T-helper 1 cell treated with Interleukin-12 subunit alpha and Interleukin-12 subunit beta and Interleukin-4 antibody, amounts not matched to agents 30 μg/mL and 1 μg/mL, for 36 hours (primary cell): ENCODE data around the gene LENG9.
"Not testable (repeated sequence)": the region's sequence is repeated elsewhere in the genome, so short reads cannot be mapped to it uniquely, and the experiment has no call there.

Experiments
- H3K27ac Mint-ChIP-seq: one replicate; pipeline ENCODE4 v1.8.0; 2021; ENCODE audit warnings: mild to moderate bottlenecking, mixed read lengths
- H3K27me3 Mint-ChIP-seq: one replicate; pipeline ENCODE4 v1.8.0; 2021; ENCODE audit warnings: low read depth, mixed read lengths
- H3K36me3 Mint-ChIP-seq: one replicate; pipeline ENCODE4 v1.8.0; 2021; ENCODE audit warnings: low read depth, mixed read lengths
- H3K4me1 Mint-ChIP-seq: one replicate; pipeline ENCODE4 v1.8.0; 2021; ENCODE audit warnings: low read depth, mixed read lengths
- H3K4me3 Mint-ChIP-seq: one replicate; pipeline ENCODE4 v1.8.0; 2021; ENCODE audit warnings: mild to moderate bottlenecking, moderate library complexity, mixed read lengths
- H3K9me3 Mint-ChIP-seq: one replicate; pipeline ENCODE4 v1.8.0; 2021; ENCODE audit warnings: mixed read lengths

The LENG9 gene

GRCh38 chr19:54463531-54464043 lies at the start of gene LENG9:
Gene LENG9 (minus strand): TSS chr19:54463778. CDS start chr19:54463526, 252 bp downstream.
- Mint-ChIP-seq H3K9me3 (no peaks in the 10 kb centered on the region), H3K27me3 (peaks cover 15% of the 10 kb centered on the region), H3K4me1 (peaks cover 24% of the 10 kb centered on the region), H3K27ac (peak within 1 kb of the TSS; percentile 92), H3K4me3 (peak within 1 kb of the TSS; percentile 85), H3K36me3 (peaks cover 16% of the 10 kb centered on the region)

DNA sequence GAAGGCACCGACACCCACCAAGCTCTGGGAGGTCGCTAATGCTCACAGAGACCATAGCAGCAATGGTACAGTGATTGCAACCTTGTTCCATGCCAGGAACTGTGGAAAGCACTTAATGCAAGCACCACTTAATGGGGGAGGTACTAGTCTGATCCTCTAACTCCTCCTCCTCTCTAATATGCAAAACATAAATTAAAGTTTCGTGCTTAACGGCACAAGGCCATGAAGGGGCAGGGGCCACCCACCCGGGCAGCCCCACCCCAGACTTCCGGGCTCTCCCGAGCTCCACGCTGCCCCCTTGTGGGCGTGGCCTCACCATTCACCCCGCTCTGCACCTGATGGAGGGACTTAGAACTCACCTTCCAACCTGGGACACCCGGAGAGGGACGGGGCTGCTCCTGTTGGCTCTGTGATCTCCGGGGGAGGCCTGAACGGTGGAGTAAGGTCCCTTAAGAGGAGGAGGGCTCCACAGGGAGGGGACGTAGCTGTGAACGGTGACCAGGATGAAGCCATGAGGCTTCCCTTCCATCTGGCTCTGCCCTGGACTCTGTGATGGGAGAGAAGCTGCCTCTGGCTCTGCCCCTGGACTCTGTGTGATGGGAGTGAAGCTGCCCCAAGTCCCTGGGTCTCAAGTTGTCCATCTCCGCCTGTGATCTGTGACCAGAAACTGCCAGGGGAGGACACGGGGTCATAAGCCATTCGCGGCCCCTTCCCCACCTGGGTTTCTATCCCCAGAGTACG lies 45.8 kb upstream of the LENG9 start:
- Mint-ChIP-seq H3K4me1 (peaks cover 14% of the 10 kb centered on the region), H3K27me3 (peaks cover 11% of the 10 kb centered on the region)
- H3K4me3 Mint-ChIP-seq, H3K27ac Mint-ChIP-seq, H3K36me3 Mint-ChIP-seq, H3K9me3 Mint-ChIP-seq: not testable (repeated sequence)

- Mint-ChIP-seq H3K4me1 (peaks cover 14% of the 10 kb centered on the region), H3K27me3 (peaks cover 10% of the 10 kb centered on the region)
- H3K36me3 Mint-ChIP-seq, H3K27ac Mint-ChIP-seq, H3K4me3 Mint-ChIP-seq, H3K9me3 Mint-ChIP-seq: not testable (repeated sequence)
Observed at GRCh38 chr19:54508487-54508886, 44.9 kb upstream of the LENG9 start.

GRCh38 chr19:54507824-54508223 lies 44.2 kb upstream of the LENG9 start:
- no peaks in the 10 kb centered on the region for H3K36me3 Mint-ChIP-seq
- H3K4me3 Mint-ChIP-seq, result no peak overlapping the region
- H3K4me1 Mint-ChIP-seq, result peaks cover 14% of the 10 kb centered on the region
- H3K27me3 Mint-ChIP-seq, result peaks cover 4% of the 10 kb centered on the region
- H3K27ac Mint-ChIP-seq, result no peak overlapping the region
- H3K9me3 Mint-ChIP-seq, result no peaks in the 10 kb centered on the region

GRCh38 chr19:54507038-54507717 lies 43.6 kb upstream of the LENG9 start:
- H3K27me3 Mint-ChIP-seq, H3K4me3 Mint-ChIP-seq, H3K27ac Mint-ChIP-seq, H3K9me3 Mint-ChIP-seq, H3K36me3 Mint-ChIP-seq: not testable (repeated sequence)
- peaks cover 19% of the 10 kb centered on the region for H3K4me1 Mint-ChIP-seq

GRCh38 chr19:54506079-54506478 lies 42.5 kb upstream of the LENG9 start:
- Mint-ChIP-seq H3K4me3 (no peak overlapping the region), H3K27ac (no peak overlapping the region), H3K4me1 (peaks cover 19% of the 10 kb centered on the region), H3K9me3 (no peaks in the 10 kb centered on the region), H3K36me3 (no peaks in the 10 kb centered on the region), H3K27me3 (peaks cover 4% of the 10 kb centered on the region)

- not testable (repeated sequence) for H3K27ac Mint-ChIP-seq, H3K27me3 Mint-ChIP-seq, H3K36me3 Mint-ChIP-seq, H3K4me3 Mint-ChIP-seq, H3K9me3 Mint-ChIP-seq
- peaks cover 19% of the 10 kb centered on the region for H3K4me1 Mint-ChIP-seq
Observed at GRCh38 chr19:54505542-54505941, 42.0 kb upstream of the LENG9 start.

GRCh38 chr19:54502518-54503048 lies 39.0 kb upstream of the LENG9 start, which contains the start of gene LAIR2:
Gene LAIR2 (plus strand): TSS chr19:54502831. CDS start chr19:54502919, 88 bp downstream.
- H3K36me3 Mint-ChIP-seq, result no peaks in the 10 kb centered on the region
- H3K27ac Mint-ChIP-seq, result peak within 1 kb of the TSS; percentile 46
- peaks cover 17% of the 10 kb centered on the region for H3K27me3 Mint-ChIP-seq
- H3K4me3 Mint-ChIP-seq, result peak within 1 kb of the TSS; percentile 24
- peaks cover 23% of the 10 kb centered on the region for H3K4me1 Mint-ChIP-seq
- H3K9me3 Mint-ChIP-seq, result no peaks in the 10 kb centered on the region

GRCh38 chr19:54498451-54498772 lies 34.8 kb upstream of the LENG9 start:
- H3K27ac Mint-ChIP-seq, H3K36me3 Mint-ChIP-seq, H3K9me3 Mint-ChIP-seq, H3K4me3 Mint-ChIP-seq: not testable (repeated sequence)
- peaks cover 17% of the 10 kb centered on the region for H3K4me1 Mint-ChIP-seq
- H3K27me3 Mint-ChIP-seq, result peaks cover 34% of the 10 kb centered on the region

DNA sequence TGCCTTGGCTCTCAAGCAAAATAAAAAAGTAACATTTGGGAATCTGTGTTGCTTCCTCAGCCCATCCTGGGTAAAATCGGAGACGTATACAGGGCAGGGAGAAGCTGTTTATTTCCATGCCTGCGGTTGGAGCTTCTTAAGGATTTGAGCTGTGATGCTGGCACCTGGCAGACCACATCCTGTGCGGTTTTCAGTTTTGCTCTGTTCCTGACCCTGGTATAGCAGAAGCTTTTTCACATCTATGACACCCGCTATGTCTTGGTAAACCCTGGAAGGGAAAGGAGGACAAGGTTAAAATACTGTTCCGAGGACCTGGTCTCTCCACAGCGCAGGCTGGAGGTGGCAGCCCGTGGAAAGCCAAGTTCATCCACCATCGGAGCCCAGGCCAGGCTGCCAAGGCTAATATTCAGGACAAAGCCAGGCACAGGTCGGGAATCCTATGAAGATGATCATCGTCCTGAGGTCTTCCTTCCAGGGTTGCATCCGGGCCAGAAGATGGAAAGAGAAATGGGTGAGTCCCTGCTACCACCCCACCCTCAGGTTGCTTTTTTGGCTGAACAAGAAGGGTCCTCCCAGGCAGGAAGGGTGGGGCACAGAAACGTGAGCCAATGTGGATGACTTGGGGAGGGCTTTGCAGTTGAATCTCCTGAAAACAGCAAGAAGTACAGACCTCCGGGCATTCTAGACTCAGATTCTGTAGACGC lies 34.3 kb upstream of the LENG9 start:
- not testable (repeated sequence) for H3K4me3 Mint-ChIP-seq, H3K27ac Mint-ChIP-seq, H3K36me3 Mint-ChIP-seq, H3K9me3 Mint-ChIP-seq
- Mint-ChIP-seq H3K4me1 (peaks cover 17% of the 10 kb centered on the region), H3K27me3 (peaks cover 34% of the 10 kb centered on the region)

- Mint-ChIP-seq H3K4me1 (peaks cover 12% of the 10 kb centered on the region), H3K27me3 (peaks cover 41% of the 10 kb centered on the region)
- H3K4me3 Mint-ChIP-seq, H3K27ac Mint-ChIP-seq, H3K9me3 Mint-ChIP-seq, H3K36me3 Mint-ChIP-seq: not testable (repeated sequence)
Observed at GRCh38 chr19:54495284-54495683, 31.7 kb upstream of the LENG9 start.

DNA sequence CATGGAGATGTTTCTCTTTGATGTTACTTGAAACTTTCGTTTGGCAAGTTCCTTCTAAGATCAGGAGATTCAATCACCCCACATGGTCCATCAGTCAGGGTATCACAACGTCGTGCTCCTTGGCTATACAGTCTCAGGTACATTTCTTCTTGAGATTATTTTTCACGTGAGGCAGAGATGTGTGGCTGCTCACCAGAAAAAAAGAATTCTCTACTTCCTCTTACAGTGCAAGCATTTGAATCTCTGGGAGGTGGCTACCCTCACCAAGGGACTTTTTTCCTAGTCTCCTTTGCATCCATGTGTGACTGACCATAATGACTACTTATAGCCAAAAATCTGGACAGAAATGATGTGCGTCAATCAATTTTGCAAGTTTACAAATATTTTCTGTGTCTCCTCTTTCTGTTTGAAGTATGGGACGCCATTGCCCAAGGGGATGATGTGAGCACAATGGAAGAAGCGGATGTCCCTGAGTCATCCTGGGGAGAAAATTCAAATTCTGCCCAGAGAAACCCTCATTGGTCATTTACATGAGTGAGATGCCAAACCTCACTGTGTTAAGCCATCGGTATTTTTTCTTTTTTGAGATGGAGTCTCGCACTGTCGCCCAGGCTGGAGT lies 30.5 kb upstream of the LENG9 start:
- H3K27me3 Mint-ChIP-seq, result peaks cover 41% of the 10 kb centered on the region
- no peaks in the 10 kb centered on the region for H3K36me3 Mint-ChIP-seq
- H3K27ac Mint-ChIP-seq, result no peak overlapping the region
- no peak overlapping the region for H3K4me3 Mint-ChIP-seq
- H3K9me3 Mint-ChIP-seq, result no peaks in the 10 kb centered on the region
- peaks cover 9% of the 10 kb centered on the region for H3K4me1 Mint-ChIP-seq

DNA sequence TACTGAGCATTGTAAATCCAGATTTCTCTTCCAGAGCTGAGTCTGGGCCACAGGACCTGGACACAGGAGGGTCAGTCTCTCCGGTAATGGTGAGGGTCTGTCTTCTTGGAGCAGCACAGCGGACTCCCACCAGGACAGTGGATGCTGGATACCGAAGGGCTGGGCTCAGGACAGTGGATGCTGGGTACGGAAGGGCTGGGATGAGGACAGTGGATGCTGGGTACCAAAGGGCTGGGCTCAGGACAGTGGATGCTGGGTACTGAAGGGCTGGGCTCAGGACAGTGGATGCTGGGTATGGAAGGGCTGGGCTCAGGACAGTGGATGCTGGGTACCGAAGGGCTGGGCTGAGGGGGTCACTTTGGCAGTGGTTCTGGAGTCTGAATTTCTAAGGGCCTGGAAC lies 29.5 kb upstream of the LENG9 start:
- not testable (repeated sequence) for H3K27ac Mint-ChIP-seq, H3K4me3 Mint-ChIP-seq, H3K9me3 Mint-ChIP-seq, H3K36me3 Mint-ChIP-seq, H3K4me1 Mint-ChIP-seq
- H3K27me3 Mint-ChIP-seq, result peaks cover 40% of the 10 kb centered on the region

GRCh38 chr19:54492568-54492967 lies 29.0 kb upstream of the LENG9 start:
- Mint-ChIP-seq H3K4me1 (peaks cover 4% of the 10 kb centered on the region), H3K9me3 (no peaks in the 10 kb centered on the region), H3K27me3 (peaks cover 35% of the 10 kb centered on the region), H3K27ac (no peak overlapping the region), H3K36me3 (no peaks in the 10 kb centered on the region), H3K4me3 (no peak overlapping the region)
